Inflammatory macrophage treated with lipopolysaccharide for 1 hour (primary cell): ENCODE measurements around the gene CREBRF.
"Not testable (repeated sequence)": the region's sequence is repeated elsewhere in the genome, so short reads cannot be mapped to it uniquely, and the experiment has no call there.

Source experiments
- DNase-seq, 2 donors: peaks; one replicate each; pipeline ENCODE4 v3.0.0-alpha.2; 2020 to 2022

The CREBRF gene

DNA sequence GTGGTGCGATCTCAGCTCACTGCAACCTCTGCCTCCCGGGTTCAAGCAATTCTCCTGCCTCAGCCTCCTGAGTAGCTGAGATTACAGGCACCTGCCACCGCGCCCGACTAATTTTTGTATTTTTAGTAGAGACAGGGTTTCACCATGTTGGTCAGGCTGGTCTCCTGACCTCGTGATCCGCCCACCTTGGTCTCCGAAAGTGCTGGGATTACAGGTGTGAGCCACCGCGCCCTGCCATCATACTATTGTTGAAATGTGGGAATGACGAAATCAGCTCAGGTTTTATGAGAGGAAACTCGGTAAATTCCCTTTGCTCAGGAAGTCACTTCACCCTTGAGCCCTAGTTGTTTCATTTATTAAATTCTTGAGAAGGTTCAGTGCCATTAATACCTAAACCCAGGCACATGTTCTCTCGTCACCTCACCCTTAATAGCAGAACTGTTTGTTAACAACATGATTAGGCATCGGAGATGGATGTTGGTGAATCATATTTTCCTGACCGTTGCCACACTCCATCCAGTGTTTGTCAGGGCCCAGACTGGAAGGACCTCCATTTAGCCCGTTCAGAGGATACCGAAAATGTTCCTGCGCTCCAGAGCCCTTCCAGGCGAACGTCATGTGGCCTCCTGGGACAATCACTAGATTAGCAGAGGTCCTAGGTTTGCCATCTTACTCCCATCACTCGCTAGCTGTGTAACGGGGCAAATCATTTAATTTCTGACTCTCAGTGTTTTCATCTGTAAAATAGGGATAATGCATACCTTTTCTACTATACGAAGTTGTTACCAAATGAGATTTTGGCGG is 20.0 kb upstream of the CREBRF start:
- no peak for DNase-seq

DNA sequence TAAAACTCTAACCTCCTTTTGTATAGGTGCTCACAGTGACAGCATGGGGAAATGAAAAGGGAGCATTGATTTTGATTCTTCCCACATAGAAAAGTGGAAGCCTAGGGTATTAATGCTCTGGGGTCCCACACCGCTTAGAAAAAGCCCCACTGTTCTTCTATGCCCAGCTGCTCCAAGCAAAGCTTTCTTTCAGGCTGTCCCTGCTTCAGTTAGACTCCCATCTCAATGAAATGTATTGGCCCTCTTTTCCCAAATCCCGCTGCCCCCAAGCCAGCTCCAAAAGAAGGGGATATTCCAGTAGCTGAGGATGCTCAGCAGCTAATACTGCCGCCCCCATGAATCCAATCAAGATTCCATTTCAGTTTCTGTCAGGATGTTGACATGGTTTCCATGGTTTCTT is 17.0 kb upstream of the CREBRF start:
- no peak for DNase-seq

DNA sequence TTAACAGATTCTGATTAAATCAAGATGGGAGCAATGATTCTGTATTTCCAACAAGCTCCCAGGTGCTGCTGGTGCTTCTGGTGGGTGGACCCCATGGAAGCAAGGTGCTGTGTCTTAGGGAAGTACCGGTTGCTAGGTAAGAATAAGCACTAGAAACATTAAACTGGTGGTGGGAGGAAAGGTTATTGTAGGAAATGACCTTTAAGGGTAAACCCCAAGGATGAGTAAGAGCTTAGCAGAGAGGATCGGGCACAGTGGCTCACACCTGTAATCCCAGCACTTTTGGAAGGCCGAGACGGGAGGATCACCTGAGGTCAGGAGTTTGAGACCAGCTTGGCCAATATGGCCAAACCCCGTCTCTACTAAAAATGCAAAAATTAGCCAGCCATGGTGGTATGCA is 16.2 kb upstream of the CREBRF start:
- DNase-seq, result no peak

- DNase-seq, result no peak
Observed at GRCh38 chr5:173041881-173042762, 14.0 kb upstream of the CREBRF start.

- no peak for DNase-seq
Observed at GRCh38 chr5:173042763-173043107, 13.4 kb upstream of the CREBRF start.

GRCh38 chr5:173045474-173045873 is 10.7 kb upstream of the CREBRF start:
- no peak for DNase-seq

DNA sequence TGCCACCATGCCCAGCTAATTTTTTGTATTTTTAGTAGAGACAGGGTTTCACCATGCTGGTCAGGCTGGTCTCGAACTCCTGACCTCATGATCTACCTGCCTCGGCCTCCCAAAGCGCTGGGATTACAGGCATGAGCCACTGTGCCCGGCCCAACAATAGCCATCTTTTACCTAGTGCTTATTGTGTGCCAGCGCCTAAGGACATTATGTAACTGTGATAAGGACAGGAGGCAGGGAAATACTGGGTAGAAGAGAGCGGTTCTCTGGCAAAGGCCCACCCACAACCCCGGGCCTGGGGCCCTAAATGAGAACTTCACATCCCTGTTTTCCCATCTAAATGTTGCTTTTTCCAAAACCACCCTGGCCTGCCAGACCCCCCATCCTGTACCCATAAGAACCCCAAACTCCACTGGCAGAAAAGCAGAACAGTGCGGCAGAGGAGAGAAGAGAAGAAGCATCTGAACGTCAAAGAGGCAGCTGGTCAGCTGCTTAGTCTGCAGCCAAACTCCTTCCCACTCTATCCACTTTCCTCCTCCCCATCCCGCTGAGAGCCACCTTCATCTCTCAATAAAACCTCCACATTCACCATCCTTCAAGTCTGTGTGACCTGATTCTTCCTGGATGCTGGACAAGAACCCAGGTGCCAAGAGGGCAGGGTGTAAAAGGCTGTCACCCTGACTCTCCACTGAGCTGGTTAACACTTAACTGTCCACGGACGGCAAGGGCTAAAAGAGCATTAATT is 8.9 kb upstream of the CREBRF start:
- not testable (repeated sequence) for DNase-seq

GRCh38 chr5:173047838-173048105 is 8.4 kb upstream of the CREBRF start:
- DNase-seq, result no peak

- DNase-seq, result no peak
Observed at GRCh38 chr5:173050791-173051190, 5.4 kb upstream of the CREBRF start.

- no peak for DNase-seq
Observed at GRCh38 chr5:173051746-173052145, 4.4 kb upstream of the CREBRF start.

DNA sequence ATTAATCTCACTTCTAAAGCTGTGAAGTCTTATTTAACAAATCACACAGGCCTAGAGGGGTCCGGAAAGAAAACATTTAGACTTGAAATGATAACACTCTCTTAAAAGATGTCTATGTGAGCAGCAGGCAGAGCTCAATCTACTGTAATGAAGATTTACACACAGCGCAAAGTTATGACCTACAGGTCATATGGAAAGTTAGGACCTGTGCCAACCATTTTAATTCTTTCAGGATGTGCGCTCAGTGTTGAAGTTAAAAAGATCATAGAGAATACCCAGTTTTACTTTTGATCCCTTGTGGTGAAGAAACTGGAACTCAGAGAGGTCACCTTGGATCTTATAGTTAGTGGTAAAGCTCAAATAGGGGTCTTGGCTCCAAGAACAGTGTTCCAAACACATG is 3.1 kb upstream of the CREBRF start:
- no peak for DNase-seq

GRCh38 chr5:173055042-173055721 is 970 bp upstream of the CREBRF start:
- no peak for DNase-seq

DNA sequence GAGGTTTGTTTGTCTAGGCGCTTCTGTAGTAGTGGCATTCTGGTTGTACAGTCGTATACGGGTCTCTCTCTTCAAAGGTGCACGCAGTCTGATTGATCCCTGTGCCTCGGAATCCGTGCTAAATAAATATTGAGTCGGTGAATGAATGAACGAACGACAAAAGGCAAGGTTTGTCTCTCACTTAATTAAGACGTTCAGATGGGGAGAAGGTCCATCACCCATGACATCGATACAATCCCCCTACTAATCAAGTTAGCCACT is 500 bp upstream of the CREBRF start:
- DNase-seq, result no peak

DNA sequence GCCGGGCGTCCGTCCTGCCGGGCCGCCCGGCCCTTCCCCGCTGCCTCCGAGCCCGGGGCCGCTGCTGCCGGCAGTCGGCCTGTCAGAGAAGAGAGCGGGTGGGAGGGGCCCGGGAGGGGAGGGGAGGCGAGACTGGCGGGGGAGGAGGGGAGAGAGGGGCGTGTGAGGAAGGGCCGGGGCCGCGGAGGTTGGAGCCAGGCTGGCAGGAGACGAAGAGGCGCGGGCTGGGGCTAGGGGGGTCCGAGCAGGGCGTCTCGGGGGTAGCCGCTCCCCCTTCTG is 570 bp downstream of the CREBRF start:
- no peak for DNase-seq

DNA sequence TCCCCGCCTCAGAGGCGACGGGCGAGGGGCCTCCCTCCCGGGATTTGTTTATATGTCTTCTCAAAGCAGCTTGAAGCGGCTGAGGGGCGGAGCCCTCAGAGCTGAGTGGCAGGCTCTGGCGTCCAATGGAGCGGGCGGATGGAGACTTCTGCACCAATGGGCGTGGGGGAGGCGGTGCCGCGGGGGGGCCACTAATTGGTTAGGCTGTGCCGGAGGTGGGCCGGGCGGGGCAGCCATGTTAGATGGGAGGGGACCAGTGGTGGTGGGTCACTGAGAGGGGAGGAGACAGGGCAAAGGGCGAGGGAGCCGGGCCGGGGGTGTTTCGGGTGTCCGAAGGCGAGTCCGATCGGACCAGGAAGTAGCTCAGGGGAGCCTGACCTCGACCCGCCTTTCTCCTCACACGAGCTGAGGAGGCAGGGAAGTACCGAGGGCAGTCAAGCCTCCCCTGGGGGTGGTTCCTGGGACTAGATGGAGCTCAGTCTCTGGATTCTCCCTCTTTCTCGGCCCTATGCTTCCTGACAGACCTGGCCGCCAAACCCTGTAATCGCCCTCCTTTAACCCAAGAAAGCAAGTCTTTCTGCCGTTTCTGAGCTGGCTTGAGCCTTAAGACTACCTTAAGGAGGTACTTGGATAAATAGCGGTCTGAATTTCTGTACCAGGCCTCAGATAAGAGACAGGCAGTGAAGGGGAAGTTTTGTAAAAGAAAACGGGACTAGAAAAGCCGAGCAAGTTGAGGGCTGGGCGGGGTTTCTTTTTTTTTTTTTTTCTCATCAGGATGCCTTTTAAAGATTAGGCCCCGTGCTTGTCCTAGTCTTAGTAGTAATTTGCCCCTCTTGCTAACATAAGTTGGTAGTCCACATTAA is 1.1 kb downstream of the CREBRF start:
- DNase-seq, result peak; percentile 99

DNA sequence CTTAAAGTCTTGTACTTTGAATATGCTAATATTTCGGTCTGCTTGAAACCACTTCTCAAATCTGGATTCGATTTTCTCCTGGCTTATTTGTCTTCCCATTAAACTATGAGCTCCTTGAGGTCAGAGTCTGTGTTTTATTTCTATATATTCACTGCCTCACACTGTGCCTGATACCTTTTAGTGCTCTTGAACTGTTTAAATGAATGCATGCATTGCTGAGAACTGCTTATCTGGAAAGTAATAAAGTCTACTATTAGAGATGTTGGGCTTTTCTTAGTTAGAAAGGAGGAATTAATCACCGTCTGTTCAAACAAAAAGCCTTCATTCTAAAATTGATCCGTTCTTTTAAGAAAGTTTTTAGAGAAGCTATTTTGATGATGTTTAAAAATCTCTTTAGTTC is 6.0 kb downstream of the CREBRF start:
- DNase-seq, result no peak

GRCh38 chr5:173065155-173065554 is 9.0 kb downstream of the CREBRF start:
- DNase-seq, result peak; percentile 38 to 41

DNA sequence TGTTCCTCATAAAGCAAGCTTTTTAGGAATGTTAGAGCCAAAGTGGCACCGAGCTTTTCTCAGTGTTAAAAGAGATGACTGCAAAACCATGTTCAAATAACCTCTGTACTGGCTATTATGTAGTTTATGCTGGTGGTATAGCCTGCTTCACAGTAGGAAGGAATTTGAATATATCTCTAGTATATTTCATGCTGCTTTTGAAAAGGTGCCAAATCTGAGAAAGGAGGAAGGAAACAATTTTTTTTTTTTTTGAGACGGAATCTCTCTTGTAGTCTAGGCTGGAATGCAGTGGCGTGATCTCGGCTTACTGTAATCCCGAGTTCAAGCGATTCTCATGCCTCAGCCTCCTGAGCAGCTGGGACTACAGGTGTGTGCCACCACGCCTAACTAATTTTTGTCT is 13.5 kb downstream of the CREBRF start:
- peak; percentile 19 to 29 for DNase-seq

GRCh38 chr5:173075137-173075843 is 19.1 kb downstream of the CREBRF start:
- DNase-seq, result no peak

- no peak for DNase-seq
Observed at GRCh38 chr5:173075970-173076369, 19.8 kb downstream of the CREBRF start.

DNA sequence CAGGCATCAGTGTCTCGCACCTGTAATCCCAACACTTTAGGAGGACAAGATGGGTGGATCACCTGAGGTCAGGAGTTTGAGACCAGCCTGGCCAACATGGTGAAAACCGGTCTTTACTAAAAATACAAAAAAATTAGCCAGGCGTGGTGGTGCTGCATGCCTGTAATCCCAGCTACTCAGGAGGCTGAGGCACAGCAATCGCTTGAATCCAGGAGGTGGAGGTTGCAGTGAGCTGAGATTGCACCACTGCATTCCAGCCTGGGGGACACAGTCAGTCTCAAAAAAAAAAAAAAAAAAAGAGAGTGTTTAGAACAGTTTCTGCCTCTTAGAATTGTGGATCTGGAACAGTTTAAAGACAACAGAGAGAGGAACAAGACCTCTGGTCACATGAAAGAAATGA is 20.3 kb downstream of the CREBRF start:
- not testable (repeated sequence) for DNase-seq

GRCh38 chr5:173078878-173079277 is 22.7 kb downstream of the CREBRF start:
- no peak for DNase-seq
